GM19025 (cell line): ENCODE results near the gene PYROXD2.

Source experiments
- ATAC-seq: cut with Tn5 transposase; IDR thresholded peaks from one replicate; pipeline ENCODE4 v1.9.1; 2021; ENCODE audit warnings: mild to moderate bottlenecking, low read depth, moderate library complexity; ENCODE audit not compliant: unreplicated experiment

Gene PYROXD2

DNA sequence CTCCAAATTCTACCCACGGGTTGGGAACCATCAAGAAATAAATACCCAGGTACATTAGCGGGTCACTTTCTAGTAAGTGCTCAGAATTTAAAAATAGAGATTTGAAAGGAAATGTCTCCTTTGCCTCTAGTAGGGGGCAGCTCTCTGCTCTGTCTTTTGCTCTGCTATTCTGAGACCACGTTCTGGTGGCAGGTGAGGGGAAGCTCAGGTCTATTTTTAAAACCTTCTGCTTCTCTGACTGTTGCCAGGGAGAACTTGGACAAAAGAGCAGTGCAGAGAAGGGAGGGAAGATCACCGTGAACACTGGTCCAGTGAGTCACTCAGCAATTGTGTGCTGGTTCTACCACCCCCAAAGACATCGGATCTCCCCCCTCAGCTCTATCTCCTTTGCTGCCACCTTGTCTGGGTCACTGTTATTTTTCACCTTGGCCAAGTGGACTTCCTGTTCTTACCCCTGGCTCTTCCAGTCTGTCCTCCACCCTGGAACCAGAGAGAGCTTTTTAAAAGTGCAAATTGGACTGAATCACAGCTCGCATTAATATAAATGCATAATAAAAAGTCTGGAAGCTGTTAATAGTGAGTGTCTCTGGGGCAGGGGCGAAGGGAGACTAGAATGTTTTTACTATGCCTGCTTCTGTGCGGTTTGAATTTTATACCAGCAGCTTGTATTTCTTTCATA, 74.6 kb downstream of the PYROXD2 start:
- peak; percentile 14 for ATAC-seq

DNA sequence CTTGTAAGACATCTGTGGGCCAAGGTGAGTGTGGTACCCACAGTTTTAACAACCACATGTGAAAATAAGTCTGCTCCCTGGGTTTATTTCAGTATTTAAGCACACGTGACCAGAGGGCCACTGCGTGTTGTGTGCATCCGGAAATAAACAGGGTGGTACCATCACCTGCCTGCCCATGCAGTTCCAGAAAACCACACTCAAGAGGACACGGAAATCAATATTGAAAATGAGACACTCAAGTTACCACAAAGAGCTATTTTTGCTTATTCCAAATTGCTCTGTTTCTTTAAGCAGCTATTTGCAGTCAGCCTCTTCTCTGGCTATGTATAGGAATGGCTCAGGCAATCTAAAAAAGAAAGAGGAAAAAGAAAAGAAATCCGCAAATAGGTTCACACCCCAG, 75.2 kb downstream of the PYROXD2 start:
- ATAC-seq = peak; percentile 79

DNA sequence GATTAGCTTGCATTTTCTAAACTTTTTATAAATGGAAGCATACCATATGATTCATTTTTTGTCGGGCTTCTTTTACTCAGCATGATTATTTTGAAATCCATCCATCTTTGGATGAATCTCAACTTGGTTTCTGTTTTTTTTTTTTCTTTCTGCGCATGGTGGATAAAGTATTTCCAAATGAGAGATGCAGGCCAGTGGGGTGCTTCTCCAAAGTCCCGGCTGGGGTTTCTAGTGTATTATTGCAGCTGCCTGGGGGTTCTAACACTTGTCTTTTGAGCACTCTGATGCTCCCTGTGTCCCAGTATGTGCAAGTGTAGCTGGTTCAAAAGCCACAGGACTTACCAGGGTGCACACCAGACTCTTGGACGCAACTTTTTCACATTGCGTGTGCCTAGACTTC, 76.1 kb downstream of the PYROXD2 start:
- no peak for ATAC-seq

DNA sequence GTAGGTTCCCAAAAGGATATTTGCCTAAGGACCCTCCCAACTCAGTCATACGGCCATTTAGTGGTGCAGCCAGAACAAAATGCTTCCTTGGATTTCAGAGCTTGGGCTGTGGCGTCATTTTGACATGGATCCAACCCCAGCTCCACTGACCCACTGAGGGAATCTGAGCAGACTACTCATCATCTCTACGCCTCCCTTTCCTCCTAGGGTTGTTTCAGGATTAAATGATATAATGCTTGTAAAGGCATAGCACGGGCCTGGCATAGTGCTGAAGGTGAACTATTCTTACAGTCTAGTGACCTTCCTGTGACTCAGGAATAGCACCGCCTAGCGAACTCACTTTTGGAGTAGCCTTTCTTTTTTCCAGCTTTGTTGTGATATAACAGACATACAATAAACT, 76.7 kb downstream of the PYROXD2 start:
- ATAC-seq = no peak

DNA sequence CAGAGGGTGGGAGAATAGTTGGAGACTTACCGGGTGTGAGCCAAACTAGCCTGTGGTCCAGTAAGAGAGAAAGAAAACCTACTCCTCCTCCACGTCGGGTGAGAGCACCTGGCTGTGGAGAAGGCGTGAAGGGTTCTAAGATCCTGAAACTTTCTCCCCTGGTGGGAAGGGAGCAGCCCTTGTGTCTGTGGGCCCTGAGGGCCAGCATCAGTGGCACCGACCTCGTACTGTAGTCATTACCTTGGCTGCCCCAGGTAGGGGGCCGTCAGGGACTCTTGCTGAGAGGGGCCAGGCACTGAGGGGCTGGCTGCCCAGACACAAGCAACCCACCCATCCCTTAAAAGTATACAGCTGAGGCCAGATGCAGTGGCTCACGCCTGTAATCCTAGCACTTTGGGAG, 77.5 kb downstream of the PYROXD2 start:
- ATAC-seq = no peak
